Endothelial cell of umbilical vein (primary cell): Measurements from ENCODE around the gene C9orf152. TPM values are rescaled to one million over a fixed set of nuclear protein-coding genes. Genes with fewer than 3 reads are reported as not detected.

ENCODE experiments used
- BruUV-seq: library from RNA; stranded (reverse); fragments of 400-500 nt; replicated peaks from 2 replicates; lab custom pipeline; 2021; lab: Mats Ljungman, UMichigan
- CTCF ChIA-PET: fragments of 300-600, 350-600 bp; sonication (Branson Sonifier 250); formaldehyde crosslinking; loops from one replicate; lab custom pipeline; 2021; ENCODE audit warnings: antibody characterized with exemption, inconsistent platforms; lab: Charles Lee
- POLR2A ChIA-PET: fragments of 300-600, 350-600 bp; sonication (Branson Sonifier 250); formaldehyde crosslinking; loops from one replicate; lab custom pipeline; 2021; ENCODE audit warnings: antibody characterized with exemption, inconsistent platforms; lab: Charles Lee
- DNase-seq: peaks from one replicate; pipeline ENCODE4 v3.0.0-alpha.2; 2011; ENCODE audit warnings: low read depth, low spot score
- FAIRE-seq: peaks from 2 replicates; lab custom pipeline; 2011; peaks lifted over from hg19 to GRCh38; lab: Jason Lieb, UNC
- H2AFZ ChIP-seq: 2 replicates; pipeline ENCODE4 v1.6.0; 2012; ENCODE audit warnings: low read depth, low read length, control low read depth, inconsistent platforms
- H3K27ac ChIP-seq: 2 replicates; pipeline ENCODE4 v1.5.1; 2011; ENCODE audit warnings: low read depth, mild to moderate bottlenecking, control low read depth, low read length, moderate library complexity; ENCODE audit not compliant: insufficient read depth
- H3K27me3 ChIP-seq, 2 experiments: 2 replicates each; pipeline versions ENCODE4 v1.6.0 to v1.6.1; 2011; ENCODE audit warnings: low read length in 2 of 2, mixed read lengths in 1 of 2; ENCODE audit not compliant: control insufficient read depth in 2 of 2, insufficient read depth in 2 of 2
- H3K36me3 ChIP-seq, 2 experiments: 2 replicates in 1 of 2; 3 replicates in 1 of 2; pipeline ENCODE4 v1.5.1; 2011; ENCODE audit warnings: low read length in 2 of 2, mild to moderate bottlenecking in 1 of 2, moderate library complexity in 1 of 2; ENCODE audit not compliant: control insufficient read depth in 2 of 2, insufficient read depth in 2 of 2; ENCODE audit errors: extremely low read depth in 1 of 2
- H3K4me1 ChIP-seq: 3 replicates; pipeline ENCODE4 v1.5.1; 2011; ENCODE audit warnings: mild to moderate bottlenecking, low read length; ENCODE audit not compliant: control insufficient read depth, insufficient read depth; ENCODE audit errors: extremely low read depth
- H3K4me2 ChIP-seq: 2 replicates; pipeline ENCODE4 v1.6.1; 2011; ENCODE audit warnings: low read length, control low read depth, mixed read lengths; ENCODE audit not compliant: insufficient read depth
- H3K4me3 ChIP-seq, 3 experiments: fragments of 200-600 bp in 1 of 3; sonication (generic), shearing (Covaris generic) in 1 of 3; replicated peaks in 1 of 3; 2 replicates each; pipeline ENCODE4 v1.5.1; 2011 to 2016; ENCODE audit warnings: control low read depth in 3 of 3, low read length in 3 of 3, mild to moderate bottlenecking in 2 of 3, inconsistent platforms in 1 of 3, low read depth in 1 of 3, moderate library complexity in 1 of 3; ENCODE audit not compliant: insufficient read depth in 1 of 3
- H3K79me2 ChIP-seq: 2 replicates; pipeline ENCODE4 v1.6.0; 2012; ENCODE audit warnings: low read length, inconsistent platforms; ENCODE audit not compliant: control insufficient read depth, insufficient read depth
- H3K9ac ChIP-seq: replicated peaks from 2 replicates; pipeline ENCODE3; 2011; ENCODE audit warnings: low read length, control low read depth; ENCODE audit not compliant: insufficient read depth; ENCODE audit errors: extremely low read depth
- H3K9me1 ChIP-seq: replicated peaks from 3 replicates; pipeline ENCODE4 v1.6.0; 2011; ENCODE audit warnings: mild to moderate bottlenecking, low read length; ENCODE audit not compliant: control insufficient read depth, insufficient read depth; ENCODE audit errors: extremely low read depth
- H3K9me3 ChIP-seq: replicated peaks from 2 replicates; pipeline ENCODE4 v1.5.1; 2012; ENCODE audit warnings: low read length, inconsistent platforms; ENCODE audit not compliant: control insufficient read depth, insufficient read depth
- H4K20me1 ChIP-seq: replicated peaks from 2 replicates; pipeline ENCODE3; 2011; ENCODE audit warnings: mild to moderate bottlenecking, low read length; ENCODE audit not compliant: control insufficient read depth, insufficient read depth; ENCODE audit errors: extremely low read depth
- CTCF ChIP-seq, 2 donors: IDR thresholded peaks; 1 replicate in 1 of 2; 2 replicates in 1 of 2; pipeline ENCODE4 v1.5.1; 2011; ENCODE audit warnings: low read length in 2 of 2, mild to moderate bottlenecking in 2 of 2, moderate library complexity in 2 of 2, control low read depth in 1 of 2, inconsistent platforms in 1 of 2, low read depth in 1 of 2; ENCODE audit not compliant: insufficient read depth in 1 of 2; ENCODE audit errors: extremely low read depth in 1 of 2
- EZH2 ChIP-seq: IDR thresholded peaks from 2 replicates; pipeline ENCODE4 v1.6.1; 2012; ENCODE audit warnings: borderline replicate concordance, low read depth, mild to moderate bottlenecking, moderate library complexity, low read length, inconsistent platforms; ENCODE audit not compliant: severe bottlenecking
- FOS ChIP-seq: IDR thresholded peaks from 2 replicates; pipeline ENCODE4 v1.6.1; 2011; ENCODE audit warnings: mild to moderate bottlenecking, low read length, moderate library complexity, borderline replicate concordance; ENCODE audit not compliant: insufficient read depth
- GATA2 ChIP-seq: IDR thresholded peaks from 2 replicates; pipeline ENCODE4 v1.7.0; 2011; ENCODE audit warnings: low read depth, mild to moderate bottlenecking, moderate library complexity, mixed read lengths, low read length; ENCODE audit not compliant: insufficient read length, insufficient read depth
- JUN ChIP-seq: IDR thresholded peaks from 2 replicates; pipeline ENCODE4 v1.6.1; 2011; ENCODE audit warnings: borderline replicate concordance, low read depth; ENCODE audit not compliant: insufficient read length, insufficient read depth
- MAX ChIP-seq: IDR thresholded peaks from 2 replicates; pipeline ENCODE4 v1.6.1; 2011; ENCODE audit not compliant: insufficient read depth, insufficient read length
- MYC ChIP-seq: IDR thresholded peaks from one replicate; pipeline ENCODE4 v1.6.1; 2011; ENCODE audit warnings: mild to moderate bottlenecking, low read depth, low read length
- POLR2A ChIP-seq: IDR thresholded peaks from 2 replicates; pipeline ENCODE4 v1.6.1; 2012; ENCODE audit warnings: low read depth, mild to moderate bottlenecking, control low read depth, low read length
- POLR2AphosphoS5 ChIP-seq: IDR thresholded peaks from 2 replicates; pipeline ENCODE4 v1.6.1; 2012; ENCODE audit warnings: low read depth, mild to moderate bottlenecking, control low read depth, low read length, moderate library complexity; ENCODE audit not compliant: insufficient read depth
- dilution Hi-C: fragments of 300-500 bp; cut with MboI; formaldehyde crosslinking; loops from one replicate; pipeline ENCODE4 v1.15.0; 2019; ENCODE audit warnings: low sequenced_read_pairs; ENCODE audit not compliant: extremely low pct_ligation_motif_present
- intact Hi-C: fragments of 100-400 bp; cut with micrococcal nuclease; formaldehyde crosslinking; loops from one replicate; pipeline ENCODE4 v1.10.0; 2022
- polyA plus RNA-seq, 4 experiments: library from polyadenylated mRNA; depleted of rRNA in 3 of 4; stranded (reverse) in 3 of 4; unstranded in 1 of 4; fragments of >200 nt; gene quantifications; 2 replicates each; pipeline versions ENCODE4 v1.2.1 to v1.2.3, GENCODE V29; 2011 to 2012; ENCODE audit warnings: missing spikeins in 1 of 4
- total RNA-seq: library from RNA; stranded (reverse); gene quantifications from 2 replicates; pipeline ENCODE4 v1.2.3, GENCODE V29; 2021

C9orf152 gene
- total and polyA plus RNA-seq, 2 donors (not counting 3 experiments of a cell fraction or from before 2014, with no cell fraction given): not detected

- no TSS peak for BruUV-seq
- Histone ChIP-seq H3K27ac (no peak overlapping the region), H3K9me3 (no peaks in the 10 kb centered on the region), H3K4me2 (no peak overlapping the region), H3K9ac (no peak overlapping the region), H3K4me1 (peaks cover 12% of the 10 kb centered on the region), H3K9me1 (no peaks in the 10 kb centered on the region), H4K20me1 (peaks cover 5% of the 10 kb centered on the region), H3K36me3 (peaks cover 11 to 15% of the 10 kb centered on the region in 2 experiments), H3K27me3 (no peaks in the 10 kb centered on the region), H3K4me3 (no peak overlapping the region), H3K79me2 (peaks cover 99% of the 10 kb centered on the region), H2AFZ (no peak overlapping the region)
- DNase-seq: no peak
- TF ChIP-seq MYC: no peak
- TF ChIP-seq FOS: no peak
- no peak for TF ChIP-seq EZH2
- TF ChIP-seq POLR2AphosphoS5: no peak
- TF ChIP-seq MAX: no peak
- no peak for TF ChIP-seq CTCF (IDR thresholded peaks at IDR 0.05; ENCODE audit: extremely low read depth in 1 of 2, insufficient read depth in 1 of 2, low read depth in 1 of 2, low read length in 2 of 2)
- no peak for TF ChIP-seq POLR2A
- no peak for TF ChIP-seq GATA2
- no peak for TF ChIP-seq JUN
- intact Hi-C loops: no loop called here
- ChIA-PET POLR2A (no interaction called here), CTCF (interaction anchor here (0.7 to 3.0 kb wide), 2 partner anchors 254 to 271 kb away, joined by 3 to 13 read pairs; no protein-coding TSS in a partner anchor)
- FAIRE-seq: no peak
- dilution Hi-C loops: loop anchor here (25.0 kb wide), 1 partner anchor 246 kb away; no protein-coding TSS in a partner anchor
These were observed 49.9 kb downstream of the C9orf152 start for GRCh38 chr9:110157823-110158664.
